ENCODE results near the gene METTL24. TPM values are rescaled to one million over a fixed set of nuclear protein-coding genes. Genes with fewer than 3 reads are reported as not detected.

METTL24 gene
- total and polyA plus RNA-seq, 10 of the 15 experiments (the other 5 are each of a cell fraction or from before 2014, with no cell fraction given) = 0.20 TPM; not detected in 9

GRCh38 chr6:110211753-110212152 lies 146.4 kb downstream of the METTL24 start (continued):
- no peak for TF ChIP-seq PKNOX1 (IDR thresholded peaks at IDR 0.05)
- TF ChIP-seq MEF2B (IDR thresholded peaks at IDR 0.05; ENCODE audit: partially characterized antibody, poor library complexity, severe bottlenecking) = no peak
- no peak for TF ChIP-seq E4F1 (IDR thresholded peaks at IDR 0.05; ENCODE audit: borderline replicate concordance, partially characterized antibody)
- TF ChIP-seq NKRF (conservative IDR thresholded peaks at IDR 0.05) = no peak

- no TSS peak for BruUV-seq (replicated peaks)
- intact Hi-C loops (cut with micrococcal nuclease; ENCODE audit: unreplicated experiment) (no loop called here), in situ Hi-C loops (cut with MboI) (no loop called here)
- DNase-seq (ENCODE audit: low read depth, low spot score) (no peak), FAIRE-seq (no peak), ATAC-seq (no peak)
- H3K9ac ChIP-seq (ENCODE audit: control insufficient read depth, insufficient read depth, low read length) = no peak overlapping the region
- SMC1A ChIA-PET (ENCODE audit: uncharacterized antibody, unreplicated experiment) = interaction anchor here (2.8 to 3.6 kb wide), 3 partner anchors 15 to 26 kb away, joined by 9 to 15 read pairs (median 11); no protein-coding TSS in a partner anchor
- peaks cover 9% of the 10 kb centered on the region for H3K4me1 ChIP-seq (ENCODE audit: control insufficient read depth, insufficient read depth, low read length)
- peaks cover 2 to 16% of the 10 kb centered on the region in 2 experiments; a peak in 3 of 4 replicates for H3K36me3 ChIP-seq (ENCODE audit: control insufficient read depth in 2 of 2, insufficient read depth in 2 of 2, low read length in 1 of 2)
- peak; percentile 58 for TF ChIP-seq SMAD1 (IDR thresholded peaks at IDR 0.05; ENCODE audit: low read depth, partially characterized antibody)
- TF ChIP-seq POLR2AphosphoS2 (IDR thresholded peaks at IDR 0.05; ENCODE audit: low read depth, low read length) = no peak
- TF ChIP-seq USF2 (IDR thresholded peaks at IDR 0.05; ENCODE audit: borderline replicate concordance, low read depth, low read length) = no peak
- no peak for TF ChIP-seq GABPA (IDR thresholded peaks at IDR 0.05; ENCODE audit: low read depth)
- CTCF ChIA-PET = interaction anchor here (1.0 to 2.8 kb wide), 5 partner anchors 9 to 1848 kb away, joined by 3 to 9 read pairs (median 3); no protein-coding TSS in a partner anchor
- no peaks in the 10 kb centered on the region for H3K27me3 ChIP-seq (replicated peaks in 1 of 2; ENCODE audit: control insufficient read depth in 2 of 2, insufficient read depth in 2 of 2, low read length in 1 of 2)
- RAD21 ChIA-PET (ENCODE audit: unreplicated experiment) = interaction anchor here (0.6 to 1.0 kb wide), 2 partner anchors 28 to 1357 kb away, joined by 3 read pairs; partner anchors contain the start of gene WASF1
- peaks cover 4% of the 10 kb centered on the region for H3K79me2 ChIP-seq (ENCODE audit: control insufficient read depth, insufficient read depth, low read length)
- H3K4me2 ChIP-seq (ENCODE audit: control insufficient read depth, insufficient read depth) = no peak overlapping the region
- WGBS (ENCODE audit: insufficient coverage, insufficient replicate concordance, low lambda C conversion rate, missing lambda C conversion rate) = 97% methylated on average over 3 of the region's 3 CpGs
- no peaks in the 10 kb centered on the region for H3K9me3 ChIP-seq (replicated peaks; ENCODE audit: control insufficient read depth, insufficient read depth, low read length)
- POLR2A ChIA-PET = interaction anchor here (0.6 kb wide), 3 partner anchors 17 to 99 kb away, joined by 3 to 6 read pairs (median 5); no protein-coding TSS in a partner anchor
- H3K27ac ChIP-seq (ENCODE audit: control insufficient read depth, insufficient read depth) = no peak overlapping the region
- H2AFZ ChIP-seq (ENCODE audit: control insufficient read depth, low read depth, low read length) = no peak overlapping the region
- H4K20me1 ChIP-seq (ENCODE audit: control insufficient read depth, insufficient read depth) = no peaks in the 10 kb centered on the region
- no peak overlapping the region for H3K4me3 ChIP-seq
These were observed 150.5 kb downstream of the METTL24 start for GRCh38 chr6:110207652-110208051.

Data from GM12878 (cell line).